ENCODE measurements around the gene P2RX2. TPM values are rescaled to one million over a fixed set of nuclear protein-coding genes. Genes with fewer than 3 reads are reported as not detected.

Gene P2RX2
- total RNA-seq, 2 experiments from 2014 or later: not detected

GRCh38 chr12:132583736-132584135 lies 34.8 kb upstream of the P2RX2 start:
- H3K4me2 ChIP-seq (ENCODE audit: low read length): no peak overlapping the region
- no peaks in the 10 kb centered on the region for H3K4me1 ChIP-seq (ENCODE audit: insufficient read depth, low read length, poor library complexity, severe bottlenecking)
- CTCF ChIA-PET (ENCODE audit: unreplicated experiment): no interaction called here
- no peak for TF ChIP-seq EZH2phosphoT487 (IDR thresholded peaks at IDR 0.05; ENCODE audit: borderline replicate concordance, low read depth, low read length)
- no peak for TF ChIP-seq CTCF (conservative IDR thresholded peaks at IDR 0.05; ENCODE audit: low read length)
- no peaks in the 10 kb centered on the region for H3K79me2 ChIP-seq (ENCODE audit: insufficient read depth, low read depth, low read length)
- H3K9me2 ChIP-seq (ENCODE audit: insufficient read depth, low read length): no peaks in the 10 kb centered on the region
- H4K20me1 ChIP-seq (ENCODE audit: insufficient read depth, low read length): no peaks in the 10 kb centered on the region
- no peak for DNase-seq (ENCODE audit: low spot score)
- H3K36me3 ChIP-seq (ENCODE audit: insufficient read depth, low read length): no peaks in the 10 kb centered on the region
- intact Hi-C loops (cut with micrococcal nuclease; ENCODE audit: unreplicated experiment): no loop called here
- no peaks in the 10 kb centered on the region for H3K9me3 ChIP-seq (ENCODE audit: low read length)
- POLR2A ChIA-PET: no interaction called here
- H2AFZ ChIP-seq (ENCODE audit: low read length): no peak overlapping the region
- TSS peak; percentile 84 for BruUV-seq (replicated peaks)
- no peak overlapping the region for H3K4me3 ChIP-seq (ENCODE audit: low read depth, low read length, poor library complexity, severe bottlenecking)
- H3K27ac ChIP-seq (ENCODE audit: low read depth, low read length, poor library complexity, severe bottlenecking): no peak overlapping the region

GRCh38 chr12:132584429-132584828 lies 34.1 kb upstream of the P2RX2 start:
- Histone ChIP-seq H3K4me1 (ENCODE audit: insufficient read depth, low read length, poor library complexity, severe bottlenecking) (no peaks in the 10 kb centered on the region), H3K4me2 (ENCODE audit: low read length) (no peak overlapping the region), H3K4me3 (ENCODE audit: low read depth, low read length, poor library complexity, severe bottlenecking) (no peak overlapping the region), H3K36me3 (ENCODE audit: insufficient read depth, low read length) (no peaks in the 10 kb centered on the region), H3K79me2 (ENCODE audit: insufficient read depth, low read depth, low read length) (no peaks in the 10 kb centered on the region), H2AFZ (ENCODE audit: low read length) (no peak overlapping the region), H3K9me3 (ENCODE audit: low read length) (no peaks in the 10 kb centered on the region), H4K20me1 (ENCODE audit: insufficient read depth, low read length) (no peaks in the 10 kb centered on the region), H3K9me2 (ENCODE audit: insufficient read depth, low read length) (no peaks in the 10 kb centered on the region), H3K27ac (ENCODE audit: low read depth, low read length, poor library complexity, severe bottlenecking) (no peak overlapping the region)
- ChIA-PET CTCF (ENCODE audit: unreplicated experiment) (no interaction called here), POLR2A (no interaction called here)
- intact Hi-C loops (cut with micrococcal nuclease; ENCODE audit: unreplicated experiment): no loop called here
- DNase-seq (ENCODE audit: low spot score): no peak
- no peak for TF ChIP-seq CTCF (conservative IDR thresholded peaks at IDR 0.05; ENCODE audit: low read length)
- no TSS peak for BruUV-seq (replicated peaks)

GRCh38 chr12:132585177-132585576 lies 33.4 kb upstream of the P2RX2 start:
- ChIA-PET POLR2A (no interaction called here), CTCF (ENCODE audit: unreplicated experiment) (no interaction called here)

More at GRCh38 chr12:132585177-132585576, 33.4 kb upstream of the P2RX2 start:
- no peaks in the 10 kb centered on the region for H3K36me3 ChIP-seq (ENCODE audit: insufficient read depth, low read length)
- H3K4me3 ChIP-seq (ENCODE audit: low read depth, low read length, poor library complexity, severe bottlenecking): no peak overlapping the region
- intact Hi-C loops (cut with micrococcal nuclease; ENCODE audit: unreplicated experiment): no loop called here
- no TSS peak for BruUV-seq (replicated peaks)
- H3K4me2 ChIP-seq (ENCODE audit: low read length): no peak overlapping the region
- TF ChIP-seq EZH2phosphoT487 (IDR thresholded peaks at IDR 0.05; ENCODE audit: borderline replicate concordance, low read depth, low read length) (no peak), CTCF (conservative IDR thresholded peaks at IDR 0.05; ENCODE audit: low read length) (no peak)
- no peak for DNase-seq (ENCODE audit: low spot score)
- no peaks in the 10 kb centered on the region for H3K79me2 ChIP-seq (ENCODE audit: insufficient read depth, low read depth, low read length)
- no peaks in the 10 kb centered on the region for H3K9me3 ChIP-seq (ENCODE audit: low read length)
- no peak overlapping the region for H2AFZ ChIP-seq (ENCODE audit: low read length)
- H3K27ac ChIP-seq (ENCODE audit: low read depth, low read length, poor library complexity, severe bottlenecking): no peak overlapping the region
- no peaks in the 10 kb centered on the region for H4K20me1 ChIP-seq (ENCODE audit: insufficient read depth, low read length)
- H3K4me1 ChIP-seq (ENCODE audit: insufficient read depth, low read length, poor library complexity, severe bottlenecking): no peaks in the 10 kb centered on the region
- no peaks in the 10 kb centered on the region for H3K9me2 ChIP-seq (ENCODE audit: insufficient read depth, low read length)

Measured in OCI-LY7 (cell line).